Measurements from ENCODE around the gene BBS2. TPM values are rescaled to one million over a fixed set of nuclear protein-coding genes. Genes with fewer than 3 reads are reported as not detected.

The BBS2 gene
- total and polyA plus RNA-seq, 2 of the 13 experiments (the other 11 are each of a cell fraction or from before 2014, with no cell fraction given), result 59.7 to 68.3 TPM

DNA sequence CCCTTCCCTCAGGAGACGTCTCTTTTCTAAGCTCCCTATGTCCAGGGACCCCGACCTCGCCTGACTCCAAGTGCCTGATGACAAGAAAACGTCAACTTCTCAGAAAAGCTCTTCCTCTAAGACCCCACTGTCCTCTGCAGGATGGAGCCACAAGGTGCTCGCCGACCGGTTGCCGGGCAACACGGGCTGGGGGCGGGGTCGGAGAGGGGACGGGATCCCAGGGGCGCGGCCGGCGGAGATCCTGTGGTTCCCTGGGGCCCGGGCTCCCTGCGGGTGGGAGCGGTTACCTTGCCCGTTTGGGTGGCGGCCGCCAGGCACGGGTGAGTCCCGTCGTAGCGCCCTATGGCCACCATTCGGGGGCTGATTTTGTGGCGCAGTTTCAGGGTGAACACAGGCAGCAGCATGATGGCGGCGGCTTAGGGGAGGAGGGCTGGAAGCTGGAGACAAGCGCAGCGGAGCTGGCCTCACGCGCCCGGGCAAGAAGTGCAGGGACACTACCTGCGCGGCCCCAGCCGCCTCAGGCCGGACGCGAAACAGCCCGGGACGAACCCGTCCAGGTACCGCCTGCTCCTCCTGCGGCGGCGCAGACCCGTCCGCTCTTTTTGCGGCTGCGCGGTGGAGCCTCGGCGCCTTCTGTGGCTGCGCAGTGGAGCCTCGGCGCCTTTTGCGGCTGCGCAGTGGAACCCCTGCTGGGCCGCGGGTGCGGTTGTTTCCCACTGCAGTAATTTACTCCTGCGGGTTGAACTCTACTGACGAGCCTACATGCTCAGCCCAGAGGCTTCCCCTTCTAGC, at the start of gene BBS2 (continued):
- TF ChIP-seq TRAFD1 (CRISPR knock-in tag; IDR thresholded peaks at IDR 0.05; ENCODE audit: borderline replicate concordance), result no peak
- no peak for TF ChIP-seq ADNP (CRISPR knock-in tag; IDR thresholded peaks at IDR 0.05)
- no peak for TF ChIP-seq FIP1L1 (IDR thresholded peaks at IDR 0.05; ENCODE audit: borderline replicate concordance, insufficient read depth, low read depth, low read length)
- TF ChIP-seq ZSCAN30 (CRISPR knock-in tag; IDR thresholded peaks at IDR 0.05), result no peak
- TF ChIP-seq ZFP1 (CRISPR knock-in tag; IDR thresholded peaks at IDR 0.05), result no peak
- TF ChIP-seq PCBP2 (optimal IDR thresholded peaks at IDR 0.05; ENCODE audit: low read depth, low read length, poor library complexity, severe bottlenecking), result no peak
- peak; percentile 27 for TF ChIP-seq CTCF (CRISPR knock-in tag; IDR thresholded peaks at IDR 0.05)
- TF ChIP-seq, protein P1, sequence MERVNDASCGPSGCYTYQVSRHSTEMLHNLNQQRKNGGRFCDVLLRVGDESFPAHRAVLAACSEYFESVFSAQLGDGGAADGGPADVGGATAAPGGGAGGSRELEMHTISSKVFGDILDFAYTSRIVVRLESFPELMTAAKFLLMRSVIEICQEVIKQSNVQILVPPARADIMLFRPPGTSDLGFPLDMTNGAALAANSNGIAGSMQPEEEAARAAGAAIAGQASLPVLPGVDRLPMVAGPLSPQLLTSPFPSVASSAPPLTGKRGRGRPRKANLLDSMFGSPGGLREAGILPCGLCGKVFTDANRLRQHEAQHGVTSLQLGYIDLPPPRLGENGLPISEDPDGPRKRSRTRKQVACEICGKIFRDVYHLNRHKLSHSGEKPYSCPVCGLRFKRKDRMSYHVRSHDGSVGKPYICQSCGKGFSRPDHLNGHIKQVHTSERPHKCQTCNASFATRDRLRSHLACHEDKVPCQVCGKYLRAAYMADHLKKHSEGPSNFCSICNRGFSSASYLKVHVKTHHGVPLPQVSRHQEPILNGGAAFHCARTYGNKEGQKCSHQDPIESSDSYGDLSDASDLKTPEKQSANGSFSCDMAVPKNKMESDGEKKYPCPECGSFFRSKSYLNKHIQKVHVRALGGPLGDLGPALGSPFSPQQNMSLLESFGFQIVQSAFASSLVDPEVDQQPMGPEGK (CRISPR knock-in tag; IDR thresholded peaks at IDR 0.05), result no peak
- peak; percentile 88 for TF ChIP-seq ZNF607 (CRISPR knock-in tag; IDR thresholded peaks at IDR 0.05; ENCODE audit: borderline replicate concordance)
- TF ChIP-seq IRF2 (CRISPR knock-in tag; IDR thresholded peaks at IDR 0.05), result no peak
- TF ChIP-seq SYNCRIP (IDR thresholded peaks at IDR 0.05; ENCODE audit: insufficient read depth, low read depth, low read length), result no peak
- no peak for TF ChIP-seq MATR3 (CRISPR knock-in tag; IDR thresholded peaks at IDR 0.05)
- peak; percentile 77 for TF ChIP-seq MYC (CRISPR knock-in tag; IDR thresholded peaks at IDR 0.05; ENCODE audit: borderline replicate concordance)
- peak; percentile 60 for TF ChIP-seq ZBTB25 (CRISPR knock-in tag; IDR thresholded peaks at IDR 0.05)
- no peak for TF ChIP-seq MZF1 (CRISPR knock-in tag; IDR thresholded peaks at IDR 0.05; ENCODE audit: borderline replicate concordance)
- TF ChIP-seq ATF7 (IDR thresholded peaks at IDR 0.05), result no peak
- peak; percentile 43; the same call in 1 of the 2 replicates for TF ChIP-seq ATF7 (CRISPR knock-in tag; IDR thresholded peaks at IDR 0.05)
- TF ChIP-seq ZNF709 (CRISPR knock-in tag; IDR thresholded peaks at IDR 0.05), result peak; percentile 73; the same call in 1 of the 2 replicates
- TF ChIP-seq MTA3 (CRISPR knock-in tag; IDR thresholded peaks at IDR 0.05), result no peak
- TF ChIP-seq ZNF562 (CRISPR knock-in tag; IDR thresholded peaks at IDR 0.05; ENCODE audit: borderline replicate concordance), result no peak
- no peak for TF ChIP-seq NFIC (IDR thresholded peaks at IDR 0.05; ENCODE audit: low read length)
- no peak for TF ChIP-seq ZNF841 (CRISPR knock-in tag; IDR thresholded peaks at IDR 0.05; ENCODE audit: borderline replicate concordance)
- TF ChIP-seq RARG (CRISPR knock-in tag; IDR thresholded peaks at IDR 0.05; ENCODE audit: low read depth), result no peak; the same call in 1 of the 2 replicates
- TF ChIP-seq TEAD2 (CRISPR knock-in tag; IDR thresholded peaks at IDR 0.05), result no peak; the same call in 1 of the 2 replicates
- TF ChIP-seq KMT2B (CRISPR knock-in tag; IDR thresholded peaks at IDR 0.05), result no peak; the same call in none of the 2 replicates

All from HepG2 (cell line).